ENCODE measurements around the gene ZMYM3.

ZMYM3 gene

GRCh38 chrX:71298119-71298518, 44.2 kb upstream of the ZMYM3 start:
- WGBS (ENCODE audit: extremely low coverage, insufficient coverage, low lambda C conversion rate), result no CpG with 5 or more reads among the region's 3 CpGs
- H3K27me3 ChIP-seq (ENCODE audit: insufficient read depth, low read length, poor library complexity), result no peaks in the 10 kb centered on the region

DNA sequence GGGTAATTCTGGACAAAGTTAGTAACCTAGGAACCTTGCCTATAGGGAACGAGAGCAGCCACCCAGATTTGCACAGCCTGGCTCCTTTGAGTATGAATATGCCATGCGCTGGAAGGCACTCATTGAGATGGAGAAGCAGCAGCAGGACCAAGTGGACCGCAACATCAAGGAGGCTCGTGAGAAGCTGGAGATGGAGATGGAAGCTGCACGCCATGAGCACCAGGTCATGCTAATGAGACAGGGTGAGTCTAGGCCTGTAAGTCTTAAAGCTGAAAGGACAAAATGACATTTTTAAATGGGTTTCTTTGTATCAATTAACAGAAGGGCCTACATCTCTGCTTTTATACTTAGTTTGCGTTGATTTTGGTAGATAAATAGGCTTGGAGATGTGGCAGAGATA, 42.9 kb upstream of the ZMYM3 start:
- Histone ChIP-seq H2BK15ac (replicated peaks; ENCODE audit: low read depth) (no peak overlapping the region), H3K27me3 (ENCODE audit: insufficient read depth, low read length, poor library complexity) (no peaks in the 10 kb centered on the region), H3K56ac (ENCODE audit: low read length) (no peak overlapping the region), H3K23ac (ENCODE audit: low read length) (no peak overlapping the region), H3K36me3 (ENCODE audit: control insufficient read depth, insufficient read depth, low read length) (peaks cover 12% of the 10 kb centered on the region), H3K4me3 (ENCODE audit: low read length) (no peak overlapping the region), H3K79me2 (ENCODE audit: control insufficient read depth, insufficient read depth, low read length) (no peaks in the 10 kb centered on the region), H3K4ac (ENCODE audit: low read depth, low read length) (no peak overlapping the region), H2BK5ac (ENCODE audit: low read length) (no peak overlapping the region), H3K4me2 (ENCODE audit: low read length) (no peak overlapping the region), H3K4me1 (ENCODE audit: control insufficient read depth, low read depth, low read length) (no peaks in the 10 kb centered on the region), H3K18ac (ENCODE audit: low read length) (no peak overlapping the region), H2BK120ac (ENCODE audit: low read depth, low read length) (no peak overlapping the region), H4K5ac (ENCODE audit: low read length) (no peak overlapping the region), H3K9ac (ENCODE audit: low read length) (no peak overlapping the region), H2AK5ac (ENCODE audit: low read length) (no peak overlapping the region), H4K8ac (ENCODE audit: low read depth, low read length) (no peak overlapping the region), H3K27ac (ENCODE audit: low read depth, low read length) (no peak overlapping the region), H3K79me1 (ENCODE audit: low read length) (no peaks in the 10 kb centered on the region)
- no peak for DNase-seq
- no CpG with 5 or more reads among the region's 6 CpGs for WGBS (ENCODE audit: extremely low coverage, insufficient coverage, low lambda C conversion rate)

More at GRCh38 chrX:71298119-71298518, 44.2 kb upstream of the ZMYM3 start:
- H2BK120ac ChIP-seq (ENCODE audit: low read depth, low read length), result no peak overlapping the region
- H2AK5ac ChIP-seq (ENCODE audit: low read length), result no peak overlapping the region
- H2BK5ac ChIP-seq (ENCODE audit: low read length), result no peak overlapping the region
- no peak overlapping the region for H3K23ac ChIP-seq (ENCODE audit: low read length)
- no peak overlapping the region for H2BK15ac ChIP-seq (replicated peaks; ENCODE audit: low read depth)
- H3K79me1 ChIP-seq (ENCODE audit: low read length), result no peaks in the 10 kb centered on the region
- DNase-seq, result no peak
- no peak overlapping the region for H3K4ac ChIP-seq (ENCODE audit: low read depth, low read length)
- no peak overlapping the region for H3K4me3 ChIP-seq (ENCODE audit: low read length)
- no peak overlapping the region for H3K9ac ChIP-seq (ENCODE audit: low read length)
- peaks cover 12% of the 10 kb centered on the region for H3K36me3 ChIP-seq (ENCODE audit: control insufficient read depth, insufficient read depth, low read length)
- H3K79me2 ChIP-seq (ENCODE audit: control insufficient read depth, insufficient read depth, low read length), result no peaks in the 10 kb centered on the region
- H4K5ac ChIP-seq (ENCODE audit: low read length), result no peak overlapping the region
- H3K56ac ChIP-seq (ENCODE audit: low read length), result no peak overlapping the region
- H3K18ac ChIP-seq (ENCODE audit: low read length), result no peak overlapping the region
- no peaks in the 10 kb centered on the region for H3K4me1 ChIP-seq (ENCODE audit: control insufficient read depth, low read depth, low read length)
- H3K4me2 ChIP-seq (ENCODE audit: low read length), result no peak overlapping the region
- H3K27ac ChIP-seq (ENCODE audit: low read depth, low read length), result no peak overlapping the region
- H4K8ac ChIP-seq (ENCODE audit: low read depth, low read length), result no peak overlapping the region

DNA sequence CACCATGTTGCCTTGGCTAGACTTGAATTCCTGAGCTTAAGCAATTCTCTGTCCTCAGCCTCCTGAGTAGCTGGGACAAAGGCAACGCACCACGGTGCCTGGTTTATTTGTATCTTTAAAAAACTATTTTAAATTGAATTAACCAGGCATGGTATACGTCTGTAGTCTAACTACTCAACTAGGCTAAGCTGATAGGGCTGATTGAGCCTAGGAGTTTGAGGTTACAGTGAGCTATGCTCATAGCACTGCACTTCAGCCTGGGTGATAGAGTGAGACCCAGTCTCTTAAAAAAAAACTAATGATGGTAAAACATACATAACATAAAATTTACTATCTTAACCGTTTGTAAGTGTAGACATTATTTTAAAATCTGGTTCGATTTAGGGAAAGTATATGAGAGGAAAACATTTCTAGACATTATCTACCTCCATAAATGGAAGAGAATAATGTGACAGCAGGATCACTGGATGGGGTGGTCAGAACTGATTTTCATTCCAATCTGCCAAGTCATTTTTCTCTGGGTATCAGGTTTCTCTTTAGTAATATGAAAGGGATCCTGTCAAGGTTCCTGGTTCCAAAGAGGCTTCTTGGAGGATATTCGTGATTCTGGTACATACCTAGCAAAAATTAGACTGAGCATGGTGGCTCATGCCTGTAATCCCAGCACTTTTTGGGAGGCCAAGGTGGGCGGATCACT, 38.9 kb upstream of the ZMYM3 start:
- no CpG with 5 or more reads among the region's 7 CpGs for WGBS (ENCODE audit: extremely low coverage, insufficient coverage, low lambda C conversion rate)
- H2BK15ac ChIP-seq (replicated peaks; ENCODE audit: low read depth), result no peak overlapping the region
- H2BK5ac ChIP-seq (ENCODE audit: low read length), result no peak overlapping the region
- no peak overlapping the region for H3K56ac ChIP-seq (ENCODE audit: low read length)
- H3K9ac ChIP-seq (ENCODE audit: low read length), result no peak overlapping the region
- no peak overlapping the region for H2BK120ac ChIP-seq (ENCODE audit: low read depth, low read length)
- H4K5ac ChIP-seq (ENCODE audit: low read length), result no peak overlapping the region
- H3K23ac ChIP-seq (ENCODE audit: low read length), result no peak overlapping the region
- no peaks in the 10 kb centered on the region for H3K27me3 ChIP-seq (ENCODE audit: insufficient read depth, low read length, poor library complexity)
- no peak overlapping the region for H2AK5ac ChIP-seq (ENCODE audit: low read length)
- peaks cover 13% of the 10 kb centered on the region for H3K79me2 ChIP-seq (ENCODE audit: control insufficient read depth, insufficient read depth, low read length)
- DNase-seq, result no peak
- no peak overlapping the region for H3K4me2 ChIP-seq (ENCODE audit: low read length)
- H3K36me3 ChIP-seq (ENCODE audit: control insufficient read depth, insufficient read depth, low read length), result peaks cover 6% of the 10 kb centered on the region
- no peak overlapping the region for H3K18ac ChIP-seq (ENCODE audit: low read length)
- no peak overlapping the region for H3K27ac ChIP-seq (ENCODE audit: low read depth, low read length)
- H4K8ac ChIP-seq (ENCODE audit: low read depth, low read length), result no peak overlapping the region
- H3K4me3 ChIP-seq (ENCODE audit: low read length), result no peak overlapping the region
- H3K79me1 ChIP-seq (ENCODE audit: low read length), result no peaks in the 10 kb centered on the region
- H3K4ac ChIP-seq (ENCODE audit: low read depth, low read length), result no peak overlapping the region
- H3K4me1 ChIP-seq (ENCODE audit: control insufficient read depth, low read depth, low read length), result no peaks in the 10 kb centered on the region

- Histone ChIP-seq H2BK120ac (ENCODE audit: low read depth, low read length) (no peak overlapping the region), H4K8ac (ENCODE audit: low read depth, low read length) (no peak overlapping the region), H3K79me2 (ENCODE audit: control insufficient read depth, insufficient read depth, low read length) (peaks cover 24% of the 10 kb centered on the region), H3K23ac (ENCODE audit: low read length) (no peak overlapping the region), H3K18ac (ENCODE audit: low read length) (no peak overlapping the region), H3K27me3 (ENCODE audit: insufficient read depth, low read length, poor library complexity) (no peaks in the 10 kb centered on the region), H3K4me1 (ENCODE audit: control insufficient read depth, low read depth, low read length) (no peaks in the 10 kb centered on the region), H3K36me3 (ENCODE audit: control insufficient read depth, insufficient read depth, low read length) (peaks cover 2% of the 10 kb centered on the region), H3K27ac (ENCODE audit: low read depth, low read length) (no peak overlapping the region), H2BK5ac (ENCODE audit: low read length) (no peak overlapping the region), H4K5ac (ENCODE audit: low read length) (no peak overlapping the region), H2AK5ac (ENCODE audit: low read length) (no peak overlapping the region), H3K4me3 (ENCODE audit: low read length) (no peak overlapping the region), H2BK15ac (replicated peaks; ENCODE audit: low read depth) (no peak overlapping the region), H3K79me1 (ENCODE audit: low read length) (no peaks in the 10 kb centered on the region), H3K4ac (ENCODE audit: low read depth, low read length) (no peak overlapping the region), H3K56ac (ENCODE audit: low read length) (no peak overlapping the region), H3K9ac (ENCODE audit: low read length) (no peak overlapping the region), H3K4me2 (ENCODE audit: low read length) (no peak overlapping the region)
- WGBS (ENCODE audit: extremely low coverage, insufficient coverage, low lambda C conversion rate), result no CpG with 5 or more reads among the region's 6 CpGs
- DNase-seq, result no peak
Observed at GRCh38 chrX:71291381-71291780, 37.4 kb upstream of the ZMYM3 start.

GRCh38 chrX:71285929-71286328, 32.0 kb upstream of the ZMYM3 start:
- Histone ChIP-seq H2BK5ac (ENCODE audit: low read length) (no peak overlapping the region), H3K79me1 (ENCODE audit: low read length) (no peaks in the 10 kb centered on the region), H4K8ac (ENCODE audit: low read depth, low read length) (no peak overlapping the region), H3K36me3 (ENCODE audit: control insufficient read depth, insufficient read depth, low read length) (no peaks in the 10 kb centered on the region), H3K4me1 (ENCODE audit: control insufficient read depth, low read depth, low read length) (no peaks in the 10 kb centered on the region), H3K27me3 (ENCODE audit: insufficient read depth, low read length, poor library complexity) (no peaks in the 10 kb centered on the region), H3K18ac (ENCODE audit: low read length) (no peak overlapping the region), H3K23ac (ENCODE audit: low read length) (no peak overlapping the region), H2BK120ac (ENCODE audit: low read depth, low read length) (no peak overlapping the region), H3K27ac (ENCODE audit: low read depth, low read length) (no peak overlapping the region), H3K4me3 (ENCODE audit: low read length) (no peak overlapping the region), H4K5ac (ENCODE audit: low read length) (no peak overlapping the region), H3K4ac (ENCODE audit: low read depth, low read length) (no peak overlapping the region), H3K4me2 (ENCODE audit: low read length) (no peak overlapping the region), H2BK15ac (replicated peaks; ENCODE audit: low read depth) (no peak overlapping the region), H2AK5ac (ENCODE audit: low read length) (no peak overlapping the region), H3K56ac (ENCODE audit: low read length) (no peak overlapping the region), H3K79me2 (ENCODE audit: control insufficient read depth, insufficient read depth, low read length) (peaks cover 46% of the 10 kb centered on the region), H3K9ac (ENCODE audit: low read length) (peak overlapping the region; percentile 40)
- no peak for DNase-seq
